ENCODE data around the gene SHMT2.

DNA sequence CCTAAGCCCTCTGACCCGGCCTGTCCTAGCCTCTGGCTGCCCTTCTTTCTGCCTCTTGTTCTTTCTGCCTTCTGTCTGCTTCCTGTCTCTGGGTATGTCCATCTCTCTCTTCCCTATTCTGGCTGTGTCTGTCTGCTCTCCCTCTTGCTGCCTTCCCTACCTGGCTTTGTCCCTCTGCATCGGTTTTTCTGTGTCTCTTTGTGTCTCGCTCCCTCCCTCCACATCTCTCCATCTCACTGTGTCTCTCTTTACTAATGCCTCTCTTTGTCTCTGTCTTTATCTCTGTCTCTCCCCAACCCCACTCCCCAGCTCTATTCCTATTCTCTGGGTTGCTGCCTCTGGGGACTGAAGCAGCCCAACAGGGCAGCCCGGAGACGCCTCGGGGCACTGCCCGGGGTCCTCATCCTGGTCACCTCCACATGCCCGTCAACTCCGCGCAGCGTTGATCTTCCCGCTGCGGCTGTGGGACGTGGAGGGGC lies 10.1 kb downstream of the SHMT2 start:
- TF ChIP-seq POLR2A (IDR thresholded peaks at IDR 0.05) = no peak
- TF ChIP-seq, protein P1, sequence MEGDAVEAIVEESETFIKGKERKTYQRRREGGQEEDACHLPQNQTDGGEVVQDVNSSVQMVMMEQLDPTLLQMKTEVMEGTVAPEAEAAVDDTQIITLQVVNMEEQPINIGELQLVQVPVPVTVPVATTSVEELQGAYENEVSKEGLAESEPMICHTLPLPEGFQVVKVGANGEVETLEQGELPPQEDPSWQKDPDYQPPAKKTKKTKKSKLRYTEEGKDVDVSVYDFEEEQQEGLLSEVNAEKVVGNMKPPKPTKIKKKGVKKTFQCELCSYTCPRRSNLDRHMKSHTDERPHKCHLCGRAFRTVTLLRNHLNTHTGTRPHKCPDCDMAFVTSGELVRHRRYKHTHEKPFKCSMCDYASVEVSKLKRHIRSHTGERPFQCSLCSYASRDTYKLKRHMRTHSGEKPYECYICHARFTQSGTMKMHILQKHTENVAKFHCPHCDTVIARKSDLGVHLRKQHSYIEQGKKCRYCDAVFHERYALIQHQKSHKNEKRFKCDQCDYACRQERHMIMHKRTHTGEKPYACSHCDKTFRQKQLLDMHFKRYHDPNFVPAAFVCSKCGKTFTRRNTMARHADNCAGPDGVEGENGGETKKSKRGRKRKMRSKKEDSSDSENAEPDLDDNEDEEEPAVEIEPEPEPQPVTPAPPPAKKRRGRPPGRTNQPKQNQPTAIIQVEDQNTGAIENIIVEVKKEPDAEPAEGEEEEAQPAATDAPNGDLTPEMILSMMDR (IDR thresholded peaks at IDR 0.05) = no peak
